CD4-positive, alpha-beta T cell treated with Interleukin-15 for 1 hour (primary cell): ENCODE measurements around the gene SLC24A4.

Experiments
- DNase-seq: peaks from one replicate; pipeline ENCODE4 v3.0.0-alpha.2; 2020

Gene SLC24A4

DNA sequence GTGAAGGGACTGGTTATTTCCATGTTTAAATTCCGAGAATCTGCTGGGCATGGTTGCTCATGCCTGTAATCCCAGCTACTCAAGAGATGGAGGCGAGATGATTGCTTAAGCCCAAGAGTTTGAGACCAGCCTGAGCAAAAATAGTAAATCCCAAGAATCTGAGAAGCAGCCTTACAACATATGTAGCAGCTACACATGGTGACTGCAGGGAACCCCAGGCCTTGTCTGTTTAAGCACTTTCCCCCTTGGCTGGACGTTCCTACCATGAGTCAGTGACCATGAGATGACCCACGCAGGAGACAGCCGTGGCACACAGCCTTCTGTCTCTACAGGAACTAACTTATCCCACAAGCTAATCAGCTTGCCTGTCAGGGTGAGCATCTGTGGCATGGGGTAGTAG lies 5.5 kb upstream of the SLC24A4 start:
- DNase-seq: no peak

DNA sequence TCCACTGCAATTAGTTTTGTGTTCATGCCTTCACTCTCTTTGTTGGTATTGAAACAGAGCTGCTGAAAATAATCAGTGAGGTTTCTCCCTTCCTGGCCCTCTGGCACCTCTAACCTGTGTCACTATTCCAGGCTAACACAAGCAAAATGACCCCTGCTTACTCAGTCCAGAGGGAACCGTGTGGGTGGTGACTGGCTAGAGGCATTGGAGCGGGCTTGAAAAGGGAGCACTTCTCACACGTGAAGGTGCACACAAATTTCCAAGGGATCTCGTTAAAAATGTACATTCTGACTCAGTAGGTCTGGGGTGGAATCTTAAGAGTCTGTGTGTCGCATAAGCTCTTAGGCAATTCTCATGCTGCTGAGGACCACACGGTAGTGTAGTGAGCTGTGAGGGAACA lies 1.3 kb upstream of the SLC24A4 start:
- DNase-seq: no peak

DNA sequence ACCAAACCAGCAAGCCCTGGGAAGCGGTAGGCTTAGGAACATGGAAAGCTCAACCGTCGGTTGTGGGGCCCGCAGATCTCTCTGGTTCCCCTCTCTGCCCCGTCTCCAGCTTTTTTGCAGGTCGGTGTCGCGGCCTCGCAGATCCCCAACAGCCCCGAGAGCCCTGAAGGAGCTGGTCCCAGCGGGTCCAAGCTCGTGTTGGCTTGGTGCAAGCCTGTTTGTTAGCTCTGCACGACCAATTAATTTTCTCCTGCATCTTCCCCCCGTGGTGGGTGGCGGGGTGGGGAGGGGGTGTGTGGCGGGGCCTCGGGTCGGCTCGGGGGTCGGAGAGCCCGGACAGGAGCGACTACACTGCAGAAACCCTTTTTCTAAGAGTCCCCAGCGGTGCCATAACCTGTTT lies 449 bp upstream of the SLC24A4 start:
- DNase-seq: no peak

DNA sequence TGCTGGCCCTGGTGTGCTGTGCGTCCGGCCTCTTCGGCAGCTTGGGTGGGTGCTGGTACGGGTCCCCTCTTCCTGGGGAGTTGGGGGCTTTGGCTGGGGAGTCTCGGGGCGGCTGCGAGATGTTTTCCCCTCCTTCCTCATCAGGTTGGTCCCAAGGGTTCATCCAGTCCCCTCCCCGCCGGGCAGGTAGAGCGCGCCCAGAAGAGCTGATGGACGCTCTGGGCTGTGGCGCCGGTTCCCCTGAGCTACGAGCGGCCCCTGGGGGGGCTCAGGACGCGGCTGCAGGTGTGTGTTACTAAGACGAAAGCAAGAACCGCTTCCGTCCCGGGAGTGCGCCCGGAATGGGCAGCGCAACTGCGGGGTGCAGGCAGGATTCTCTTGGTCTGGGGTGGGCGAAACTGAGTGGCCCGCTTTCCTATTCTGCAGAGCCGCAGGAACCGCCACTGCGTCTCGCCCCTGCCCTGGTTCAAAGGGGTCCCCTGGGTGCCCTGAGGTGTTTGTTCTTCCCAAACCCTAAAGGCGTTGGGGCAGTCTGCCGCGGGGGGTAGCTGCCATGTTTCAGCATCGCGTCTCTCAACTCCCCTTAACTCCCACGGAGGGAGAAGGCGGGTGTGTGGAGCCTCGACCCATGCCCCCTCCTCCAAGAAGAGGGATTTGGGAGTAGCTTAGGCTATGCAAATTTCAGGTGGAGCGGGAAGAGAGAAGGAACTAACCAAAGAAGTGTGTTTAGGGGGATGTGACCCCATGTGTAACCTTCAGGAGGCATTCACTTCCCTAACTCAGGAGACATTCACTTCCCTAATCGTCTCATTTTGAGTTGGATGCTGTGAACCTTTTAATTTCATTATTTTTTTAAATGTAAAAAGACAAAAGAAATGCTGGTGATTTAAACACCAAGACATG lies 1.2 kb downstream of the SLC24A4 start:
- DNase-seq: no peak

DNA sequence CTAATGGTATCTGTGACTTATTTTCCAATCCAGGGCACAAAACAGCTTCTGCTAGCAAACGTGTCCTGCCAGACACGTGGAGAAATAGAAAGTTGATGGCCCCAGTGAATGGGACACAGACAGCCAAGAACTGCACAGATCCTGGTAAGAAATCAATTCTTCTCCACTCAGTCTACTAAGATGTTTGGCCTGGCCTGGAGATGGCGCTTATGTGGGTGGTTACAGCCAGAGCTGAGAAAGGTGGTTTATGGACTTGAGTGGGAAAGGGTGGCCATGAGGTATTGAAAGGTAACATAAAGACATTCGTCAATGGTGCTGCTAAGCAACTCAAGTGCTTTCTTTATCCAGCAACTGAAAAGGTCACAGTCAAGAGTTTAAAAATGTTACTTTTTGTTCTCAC lies 2.9 kb downstream of the SLC24A4 start:
- no peak for DNase-seq

DNA sequence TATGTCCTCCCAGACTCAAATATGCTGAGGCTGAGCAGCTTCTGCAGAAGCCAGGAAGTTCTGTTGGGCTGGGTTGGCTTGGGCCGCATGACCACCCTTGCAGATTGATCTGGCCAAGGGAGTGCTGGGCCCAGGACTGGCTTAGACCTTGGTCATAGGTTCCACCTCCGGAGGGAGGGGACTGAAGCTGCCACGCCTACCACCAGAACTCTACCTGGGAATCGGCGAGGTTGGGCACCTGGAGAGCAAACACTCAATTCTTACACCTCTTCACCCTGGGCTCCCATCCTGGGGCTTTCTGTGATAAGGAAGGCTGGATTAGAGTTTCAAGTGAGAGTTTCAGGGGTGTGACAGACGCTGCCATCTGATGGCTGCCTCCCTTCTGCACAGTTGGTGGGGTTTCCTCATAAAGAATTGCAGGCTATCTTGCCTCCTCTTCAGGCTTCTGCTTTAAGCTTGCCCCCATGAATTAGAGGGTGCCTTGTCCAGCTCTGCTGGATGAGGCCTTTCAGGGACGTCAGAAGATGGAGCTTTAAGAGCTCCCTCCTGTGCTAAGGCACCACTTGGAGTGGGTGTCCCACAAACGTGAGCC lies 5.8 kb downstream of the SLC24A4 start:
- no peak for DNase-seq

DNA sequence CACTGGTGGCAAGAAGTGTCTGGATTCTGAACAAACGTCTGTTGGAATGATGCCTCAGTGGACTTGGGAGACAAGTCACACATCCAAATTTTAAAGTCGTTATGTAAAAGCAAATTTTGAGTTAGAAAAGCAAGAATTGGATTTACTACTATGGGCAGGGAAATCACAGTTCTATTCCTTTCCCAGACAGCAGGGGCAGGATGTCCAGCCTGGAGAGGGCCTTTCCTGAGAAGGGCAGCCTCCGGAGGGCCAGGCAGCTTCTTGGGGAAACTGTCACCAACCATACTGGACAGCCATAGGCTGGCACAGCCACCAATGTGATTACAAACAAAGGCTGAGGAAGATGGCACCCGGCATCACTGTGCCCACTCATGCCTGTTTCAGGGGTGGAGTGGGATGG lies 11.1 kb downstream of the SLC24A4 start:
- no peak for DNase-seq

DNA sequence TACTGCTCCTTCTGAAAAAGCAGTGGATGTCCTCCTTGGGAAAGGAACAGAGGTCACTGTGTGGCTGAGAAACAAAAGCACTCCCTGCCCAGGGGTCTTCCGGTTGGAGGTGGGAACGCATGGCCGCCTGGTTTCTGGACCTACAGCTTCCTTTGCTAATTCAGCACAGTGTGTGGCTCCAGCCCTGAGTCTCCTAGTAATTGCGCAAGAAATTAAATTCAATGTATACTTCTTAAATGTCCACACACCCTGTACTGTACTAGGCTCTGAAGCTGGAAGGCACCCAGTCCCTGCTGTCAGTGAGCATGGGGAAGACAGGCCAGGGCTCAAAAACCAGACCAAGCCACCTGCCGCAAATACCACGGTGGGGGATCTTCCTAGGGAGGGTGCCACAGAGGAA lies 13.4 kb downstream of the SLC24A4 start:
- DNase-seq: no peak

DNA sequence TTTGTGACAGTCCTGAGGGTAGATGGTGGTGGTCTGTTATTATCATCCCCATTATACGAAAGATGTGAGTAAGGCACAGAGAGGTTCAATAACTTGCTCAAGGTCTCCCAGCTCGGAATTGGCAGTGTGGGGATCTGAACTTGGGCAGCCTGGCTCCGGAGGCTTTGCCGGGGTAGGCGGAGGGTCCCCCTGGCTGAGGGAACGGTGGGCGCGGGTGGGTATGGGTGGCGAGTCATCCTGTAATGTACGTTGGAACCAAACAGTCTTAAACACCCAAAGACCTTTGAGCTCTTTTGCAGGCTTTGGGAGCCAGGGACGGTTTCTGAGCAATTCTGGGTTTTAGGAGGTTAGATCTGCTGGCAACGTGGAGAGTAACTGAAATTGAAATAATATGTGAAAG lies 16.5 kb downstream of the SLC24A4 start:
- DNase-seq: no peak

DNA sequence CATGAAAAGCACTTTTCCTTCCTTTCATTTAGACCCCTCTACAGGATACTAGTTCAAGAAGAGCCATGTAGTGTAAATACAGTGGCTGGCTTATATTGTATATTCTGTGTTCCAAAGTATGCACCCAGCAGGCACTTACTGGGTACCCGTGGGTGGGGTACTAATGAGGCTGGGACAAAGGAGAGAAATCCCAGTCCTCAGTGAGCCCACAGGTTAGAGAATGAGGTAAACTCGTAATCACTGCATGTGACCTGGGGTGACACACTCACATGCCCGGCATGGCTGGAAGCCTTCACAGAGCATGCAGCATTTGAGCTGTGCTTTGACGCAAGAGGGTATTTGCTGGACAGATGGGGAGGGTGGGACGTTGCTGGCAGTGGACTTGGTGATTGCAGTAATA lies 17.1 kb downstream of the SLC24A4 start:
- no peak for DNase-seq

DNA sequence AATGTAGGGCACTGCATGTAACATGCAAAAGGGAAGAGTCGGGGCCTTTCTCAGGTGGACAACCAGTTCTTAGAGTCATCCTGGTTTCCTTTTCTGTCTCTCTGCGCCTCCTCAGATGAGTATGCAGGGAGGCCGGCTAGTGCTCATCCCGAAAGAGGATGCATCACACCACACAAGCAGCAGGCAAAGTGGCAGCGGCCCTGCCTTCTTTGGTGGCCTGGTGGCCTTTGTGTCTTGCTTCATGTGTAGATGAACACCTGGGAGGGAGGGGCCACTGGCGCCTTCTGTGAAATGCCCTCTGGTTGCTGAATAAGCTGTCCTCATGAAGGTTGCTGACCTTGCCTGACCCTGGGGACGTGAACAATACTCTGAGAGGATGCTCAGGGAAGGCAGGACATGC lies 18.0 kb downstream of the SLC24A4 start:
- no peak for DNase-seq

DNA sequence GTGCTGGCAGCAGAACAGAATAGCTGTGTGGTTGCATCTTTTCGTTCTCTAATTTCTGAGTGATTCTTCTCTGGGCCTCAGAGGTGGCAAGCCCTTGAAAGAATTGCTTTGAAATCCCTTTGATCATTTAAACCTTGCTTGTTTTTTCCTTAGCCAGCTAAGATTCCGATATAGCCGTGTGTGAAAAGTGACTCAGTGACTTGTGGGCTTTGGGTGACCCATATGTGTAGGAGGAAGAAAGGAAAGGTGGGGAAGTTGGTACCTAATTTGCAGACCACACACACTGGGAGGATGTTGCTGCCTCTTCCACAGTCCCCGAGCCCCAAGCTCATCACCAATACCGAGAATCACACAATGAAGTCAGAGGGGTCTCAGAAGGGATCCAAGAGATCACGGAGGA lies 18.8 kb downstream of the SLC24A4 start:
- DNase-seq: no peak

DNA sequence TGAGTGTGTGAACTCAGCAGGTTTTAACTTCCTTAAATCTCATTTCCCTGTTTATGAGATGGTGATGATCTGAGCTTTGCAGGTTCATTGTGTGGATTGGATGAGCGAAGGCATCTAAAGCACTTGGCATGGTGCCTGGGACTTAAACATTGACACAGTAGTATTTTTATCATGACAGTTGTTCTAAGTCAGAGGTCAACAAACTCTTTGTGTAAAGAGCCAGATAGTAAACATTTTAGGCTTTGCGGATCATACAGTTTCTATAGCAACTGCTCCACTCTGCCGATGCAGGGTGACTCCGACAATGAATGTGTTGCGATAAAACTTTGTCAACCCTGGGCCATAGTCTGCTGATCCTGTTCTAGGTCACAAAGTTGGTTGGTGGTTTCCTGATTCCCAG lies 25.2 kb downstream of the SLC24A4 start:
- DNase-seq: no peak

DNA sequence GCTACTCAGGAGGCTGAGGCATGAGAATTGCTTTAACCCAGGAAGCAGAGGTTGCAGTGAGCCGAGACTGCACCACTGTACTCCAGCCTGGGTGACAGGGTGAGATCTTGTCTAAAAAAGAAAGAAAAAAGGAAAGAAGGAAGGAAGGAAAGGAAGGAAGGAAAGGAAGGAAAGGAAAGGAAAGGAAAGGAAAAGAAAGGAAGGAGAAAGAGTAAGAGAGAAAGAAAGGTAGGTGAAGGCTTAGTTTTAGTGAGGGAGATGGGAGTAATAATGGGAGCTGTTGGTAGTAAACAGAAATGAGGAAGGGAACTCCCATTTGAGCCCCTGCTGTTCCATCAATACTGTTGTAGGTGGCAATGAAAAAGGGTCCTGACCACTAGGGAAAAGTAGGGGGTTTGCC lies 28.8 kb downstream of the SLC24A4 start:
- no peak for DNase-seq

DNA sequence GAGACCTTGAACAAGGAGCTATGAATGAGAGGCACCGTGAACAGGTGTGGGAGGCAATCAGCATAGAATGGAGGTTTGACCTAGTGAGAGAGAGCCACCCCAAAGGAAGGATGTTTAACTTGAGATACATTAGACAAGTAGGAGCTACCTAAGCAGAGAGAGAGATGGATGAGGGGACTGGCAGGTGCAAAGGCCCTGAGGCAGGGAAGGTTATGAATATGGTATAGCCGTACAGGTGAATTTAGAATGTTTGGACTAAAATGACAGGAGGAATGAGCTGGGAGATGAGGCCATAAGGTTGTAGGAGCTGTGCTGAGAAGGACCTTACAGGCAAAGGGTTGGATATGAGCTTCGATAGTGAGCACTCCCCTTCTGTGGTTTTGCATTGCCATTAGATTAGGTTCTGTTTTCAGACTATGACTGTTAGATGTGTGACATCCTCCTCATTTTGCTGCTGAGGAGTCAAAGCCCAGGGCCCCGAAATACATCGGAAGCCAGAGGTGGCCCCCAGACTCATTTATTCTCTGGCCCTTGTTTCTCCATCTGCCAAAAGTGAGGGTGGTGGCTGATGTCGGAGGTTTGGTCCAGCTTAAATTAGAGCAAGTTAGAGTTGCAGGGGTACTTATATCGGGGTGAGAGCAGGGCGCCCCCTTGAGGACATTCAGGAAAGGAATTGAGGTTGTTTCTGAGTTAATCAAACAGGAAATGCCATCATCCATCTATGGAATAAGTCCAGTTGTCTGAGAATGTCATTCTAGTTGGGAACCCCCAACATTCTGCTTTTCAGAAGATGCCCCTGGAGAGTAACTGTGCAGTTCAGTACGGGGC lies 29.4 kb downstream of the SLC24A4 start:
- no peak for DNase-seq

DNA sequence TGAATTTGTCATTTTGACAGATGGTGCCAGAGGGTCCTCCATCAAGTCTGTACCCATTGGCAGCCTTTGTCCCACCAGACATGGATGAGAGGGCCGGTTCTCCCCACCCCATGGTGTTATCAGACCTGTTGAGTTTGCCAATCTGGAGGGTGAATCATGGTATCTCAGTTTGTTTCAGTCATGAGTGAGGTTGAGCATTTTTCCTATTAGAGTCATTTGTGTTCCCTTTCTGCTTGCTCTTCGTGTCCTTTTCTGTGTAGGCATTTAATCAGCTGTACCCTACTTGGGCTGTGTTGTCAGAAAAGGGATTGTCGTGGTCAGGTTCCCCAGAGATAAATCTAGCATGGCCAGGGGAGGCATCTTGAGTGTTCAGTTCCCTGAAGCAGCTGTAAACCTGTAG lies 30.5 kb downstream of the SLC24A4 start:
- no peak for DNase-seq

DNA sequence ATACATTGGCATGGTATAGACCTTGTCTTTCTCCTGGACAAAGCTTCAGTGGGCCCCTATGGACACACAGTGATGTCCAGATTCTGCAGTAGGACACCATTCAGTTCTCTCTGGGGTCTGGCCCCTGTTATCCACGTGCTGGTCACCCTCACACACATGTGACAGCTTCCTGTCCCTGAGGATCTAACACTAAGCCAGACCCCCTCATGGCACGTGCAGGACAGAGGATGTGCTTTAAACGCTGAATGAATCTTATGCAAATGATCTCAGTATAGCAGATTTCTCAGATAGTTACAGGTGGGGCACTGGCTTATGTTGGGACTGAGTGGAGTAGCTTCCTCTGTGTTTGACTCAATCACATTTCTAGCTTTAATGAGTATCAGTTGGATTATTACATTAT lies 33.7 kb downstream of the SLC24A4 start:
- DNase-seq: no peak

DNA sequence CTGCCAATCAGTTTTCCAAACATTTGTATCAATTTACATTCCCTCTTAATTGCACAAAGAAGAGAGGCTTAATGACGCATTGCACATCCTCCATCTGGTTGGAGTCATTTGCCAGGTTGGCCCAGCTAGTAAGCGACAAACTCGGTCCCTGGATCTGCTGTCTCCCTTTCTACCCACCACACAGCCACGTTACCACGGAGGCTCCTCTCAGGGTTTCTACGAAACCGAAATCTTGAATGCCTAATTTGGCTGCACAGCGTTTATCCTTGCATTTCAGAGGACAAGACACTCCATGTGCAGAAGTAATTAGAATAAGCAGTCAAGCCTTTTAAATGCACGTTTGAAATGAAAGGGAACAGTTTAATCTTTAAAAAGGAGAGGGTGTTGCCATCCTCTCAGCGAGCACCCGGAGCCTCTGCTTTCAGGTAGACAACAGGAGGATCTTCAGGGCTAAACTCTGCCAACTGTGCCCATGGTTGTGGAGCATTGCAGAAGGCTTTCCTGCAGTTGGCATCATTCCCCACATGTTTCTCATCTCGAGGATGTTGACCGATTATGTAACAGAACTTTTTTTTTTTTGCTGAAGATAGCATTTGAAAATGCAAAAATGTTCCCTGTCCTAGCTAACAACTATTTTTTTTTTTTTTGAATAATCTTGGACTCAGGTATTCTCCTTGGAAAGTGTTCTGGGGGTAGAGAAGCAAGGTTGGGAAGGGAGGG lies 37.8 kb downstream of the SLC24A4 start:
- DNase-seq: no peak

DNA sequence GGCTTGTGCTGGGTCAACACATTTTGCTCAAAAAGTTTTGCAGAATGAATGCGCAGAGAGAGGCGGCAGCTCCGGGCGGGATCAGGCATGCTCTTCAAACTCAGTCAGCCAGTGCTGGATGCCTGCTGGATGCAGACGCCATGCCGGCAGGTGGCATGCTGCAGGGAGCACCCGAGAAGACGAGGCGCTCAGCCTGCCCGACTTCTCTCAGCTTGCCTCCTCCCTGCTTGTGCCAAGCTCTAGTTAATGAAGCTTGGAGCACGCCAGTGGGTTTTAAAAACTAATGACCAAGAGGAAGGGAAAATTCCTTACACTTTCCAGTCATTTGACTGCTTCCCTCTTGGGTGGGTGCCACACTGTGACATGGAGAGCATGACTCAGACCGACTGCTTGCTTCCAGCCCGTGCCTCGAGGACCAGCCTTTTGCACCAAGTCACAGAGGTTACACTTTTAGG lies 39.8 kb downstream of the SLC24A4 start:
- no peak for DNase-seq

DNA sequence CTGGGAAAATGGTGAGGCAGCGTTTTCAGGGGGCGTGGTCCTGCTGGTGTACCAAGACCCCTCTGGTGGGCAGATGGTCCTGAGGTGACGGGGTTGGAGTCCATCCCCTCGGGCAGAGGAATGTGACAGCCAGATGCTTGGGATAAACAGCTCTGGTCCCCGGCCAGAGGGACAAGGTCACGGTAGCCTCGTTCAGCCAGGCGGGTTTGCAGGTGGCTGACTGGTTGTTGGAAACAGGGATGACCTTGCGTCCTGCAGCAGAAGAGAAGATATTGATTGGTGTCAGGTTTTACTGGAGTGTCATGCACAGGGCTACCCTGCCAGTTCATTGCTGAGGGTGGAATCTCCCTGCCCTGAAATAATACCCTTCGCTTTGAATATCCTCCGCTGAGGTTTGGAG lies 43.3 kb downstream of the SLC24A4 start:
- DNase-seq: no peak

DNA sequence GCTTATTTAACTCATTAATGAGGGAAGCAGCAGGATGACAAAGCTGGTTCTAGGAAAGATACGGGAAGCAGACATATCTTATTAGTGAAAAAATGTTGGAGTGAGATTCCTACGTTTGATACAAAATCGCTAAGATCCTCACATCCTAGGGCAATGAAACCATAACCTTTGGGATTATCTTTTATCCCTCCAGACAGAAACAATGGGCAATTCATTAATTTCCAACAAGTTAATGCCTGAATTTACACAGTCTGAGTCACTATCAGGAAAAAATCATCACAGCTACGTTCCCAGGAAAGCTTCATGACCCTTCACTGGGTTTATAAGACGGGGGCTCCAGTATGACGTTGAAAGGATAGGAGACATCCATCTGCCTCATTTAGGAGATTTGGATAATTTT lies 45.0 kb downstream of the SLC24A4 start:
- DNase-seq: no peak

DNA sequence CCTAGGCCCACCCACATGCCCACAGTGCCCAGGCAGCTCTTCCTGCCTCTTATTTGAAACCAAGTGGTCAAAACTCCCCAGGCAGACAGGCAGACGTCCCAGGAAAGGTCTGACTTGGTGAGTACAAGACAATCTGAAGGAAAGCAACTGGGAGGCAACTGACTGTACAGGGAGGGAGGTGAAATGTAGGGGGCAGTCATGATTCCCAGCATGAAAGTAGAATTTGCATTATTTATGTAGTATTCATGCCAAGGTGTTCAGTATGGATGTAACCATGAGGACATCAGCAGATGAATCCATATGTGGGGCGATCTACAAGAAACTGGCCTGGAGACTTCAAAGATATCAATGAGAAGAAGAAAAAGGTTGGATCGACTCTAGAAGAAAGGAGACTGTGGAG lies 46.1 kb downstream of the SLC24A4 start:
- DNase-seq: no peak

DNA sequence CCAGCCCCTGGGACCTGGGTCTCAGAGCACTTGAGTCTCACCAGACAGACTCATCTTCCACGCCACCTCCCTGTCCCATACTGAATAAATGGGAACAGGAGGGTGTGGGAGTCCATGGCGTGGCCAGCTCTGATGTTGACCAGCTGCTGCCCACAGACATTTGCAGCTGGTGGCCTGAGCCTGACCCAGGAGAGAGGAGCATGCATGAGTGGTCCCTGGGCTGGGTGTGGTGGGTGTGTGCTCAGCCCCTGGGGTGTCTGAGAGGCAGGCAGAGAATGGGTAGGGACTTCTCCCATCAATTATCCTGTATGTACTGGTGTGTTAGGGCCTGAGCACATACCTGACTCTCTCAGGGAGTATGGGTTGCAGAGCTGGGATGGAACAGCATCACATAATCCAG lies 49.3 kb downstream of the SLC24A4 start:
- no peak for DNase-seq
